Measurements from ENCODE around the gene FAM90A1.
"Not testable (repeated sequence)": the region's sequence is repeated elsewhere in the genome, so short reads cannot be mapped to it uniquely, and the experiment has no call there.

FAM90A1 gene, protein sequence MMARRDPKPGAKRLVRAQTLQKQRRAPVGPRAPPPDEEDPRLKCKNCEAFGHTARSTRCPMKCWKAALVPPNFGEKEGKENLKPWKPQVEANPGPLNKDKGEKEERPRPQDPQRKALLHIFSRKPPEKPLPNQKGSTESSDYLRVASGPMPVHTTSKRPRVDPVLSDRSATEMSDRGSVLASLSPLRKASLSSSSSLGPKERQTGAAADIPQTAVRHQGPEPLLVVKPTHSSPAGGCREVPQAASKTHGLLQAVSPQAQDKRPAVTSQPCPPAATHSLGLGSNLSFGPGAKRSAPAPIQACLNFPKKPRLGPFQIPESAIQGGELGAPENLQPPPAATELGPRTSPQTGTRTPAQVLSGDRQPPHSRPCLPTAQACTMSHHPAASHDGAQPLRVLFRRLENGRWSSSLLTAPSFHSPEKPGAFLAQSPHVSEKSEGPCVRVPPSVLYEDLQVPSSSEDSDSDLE

DNA sequence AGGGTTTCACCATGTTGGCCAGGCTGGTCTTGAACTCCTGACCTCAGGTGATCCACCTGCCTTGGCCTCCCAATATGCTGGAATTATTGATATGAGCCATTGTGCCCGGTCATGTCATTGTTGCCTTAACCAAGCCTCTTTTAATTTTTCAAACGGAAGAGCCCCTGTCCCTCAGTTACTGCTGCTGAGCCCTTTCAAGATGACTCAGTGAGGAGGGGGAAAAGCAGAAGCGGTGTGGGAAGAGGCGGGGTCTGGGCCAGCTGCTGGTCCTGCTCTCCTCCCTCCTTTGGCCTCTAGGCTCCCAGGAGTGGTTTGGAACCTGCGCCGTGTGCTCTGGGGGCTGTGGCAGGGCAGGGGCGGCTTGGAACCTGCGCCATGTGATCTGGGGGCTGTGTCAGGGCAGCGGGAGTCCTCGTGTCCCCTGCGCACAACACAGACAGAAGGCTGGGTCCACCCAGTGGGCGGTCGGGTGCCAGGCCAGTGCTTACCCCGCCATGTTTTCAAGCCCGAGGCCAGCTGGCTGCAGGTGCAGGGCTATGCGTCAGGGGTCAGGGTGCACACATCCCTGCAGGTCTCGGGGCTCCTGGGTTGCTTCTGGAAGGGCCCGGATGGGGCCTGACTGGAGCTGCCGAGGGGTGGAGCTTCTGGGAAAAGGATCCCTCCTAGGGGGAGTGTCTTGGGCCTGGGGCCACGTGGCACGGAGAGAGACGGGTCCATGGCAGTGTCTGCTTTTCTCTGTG is at the start of gene FAM90A1:
TSS of gene FAM90A1 (minus strand) at position 627 of the 740 bp plus-strand sequence. CDS start 2,786 bp downstream, outside the sequence.
- not testable (repeated sequence) for DNase-seq

DNA sequence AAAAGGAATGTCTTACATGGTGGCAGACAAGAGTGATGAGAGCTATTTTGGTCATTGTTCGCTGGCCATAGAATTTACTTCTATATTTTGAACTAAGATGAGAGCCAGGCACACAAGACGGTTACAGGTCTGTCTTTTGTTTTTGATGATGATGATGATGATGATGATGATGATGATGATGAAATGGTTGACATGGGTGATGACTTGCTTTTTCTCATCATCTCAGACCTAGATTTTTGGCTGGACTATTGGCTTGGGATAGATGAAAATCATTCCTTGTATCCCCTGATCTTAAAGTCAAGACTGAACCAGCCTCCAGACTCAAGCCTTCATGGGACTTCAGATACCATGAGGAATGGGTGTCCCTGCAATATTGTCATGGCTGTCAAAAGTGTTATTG is 49.0 kb upstream of the FAM90A1 start:
- not testable (repeated sequence) for DNase-seq

DNA sequence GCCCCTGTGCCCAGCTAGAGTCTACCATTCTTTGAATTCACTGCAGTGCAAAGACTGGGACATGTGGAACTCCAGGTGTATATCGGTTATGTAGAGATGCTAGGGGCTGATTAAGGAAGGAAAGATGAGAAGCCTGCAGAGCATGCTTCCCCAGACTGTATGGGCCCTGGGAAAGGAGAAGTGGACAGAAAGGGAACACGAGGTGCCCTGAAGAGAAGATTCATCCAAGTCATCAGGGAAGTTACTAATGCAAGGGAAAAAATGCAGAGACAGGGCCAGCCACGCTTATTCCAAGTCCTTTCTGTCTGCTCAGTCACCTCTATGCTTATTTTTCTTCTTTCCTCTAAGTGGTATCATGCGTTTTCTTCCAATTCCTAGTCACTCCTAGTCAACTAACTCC is 39.3 kb upstream of the FAM90A1 start:
- DNase-seq: not testable (repeated sequence)

DNA sequence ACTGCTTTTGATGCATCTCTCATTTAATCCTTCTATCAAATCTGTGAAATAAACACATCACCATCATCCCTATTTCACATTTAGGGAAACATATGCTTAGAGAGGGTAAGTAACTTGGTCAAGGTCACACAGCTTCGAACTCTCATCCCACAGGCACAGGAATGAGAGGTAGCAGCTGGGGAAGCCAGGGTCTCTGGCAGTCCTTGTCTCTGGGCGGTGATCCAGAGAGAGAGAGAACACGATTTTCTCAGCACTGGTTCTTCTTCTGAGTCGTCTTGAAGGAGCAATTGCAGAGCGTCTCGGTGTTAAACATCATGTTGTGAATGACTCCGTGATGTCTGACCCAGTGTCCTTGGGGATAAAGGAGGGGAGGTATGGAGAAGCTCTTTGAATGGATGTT is 36.8 kb upstream of the FAM90A1 start:
- not testable (repeated sequence) for DNase-seq

DNA sequence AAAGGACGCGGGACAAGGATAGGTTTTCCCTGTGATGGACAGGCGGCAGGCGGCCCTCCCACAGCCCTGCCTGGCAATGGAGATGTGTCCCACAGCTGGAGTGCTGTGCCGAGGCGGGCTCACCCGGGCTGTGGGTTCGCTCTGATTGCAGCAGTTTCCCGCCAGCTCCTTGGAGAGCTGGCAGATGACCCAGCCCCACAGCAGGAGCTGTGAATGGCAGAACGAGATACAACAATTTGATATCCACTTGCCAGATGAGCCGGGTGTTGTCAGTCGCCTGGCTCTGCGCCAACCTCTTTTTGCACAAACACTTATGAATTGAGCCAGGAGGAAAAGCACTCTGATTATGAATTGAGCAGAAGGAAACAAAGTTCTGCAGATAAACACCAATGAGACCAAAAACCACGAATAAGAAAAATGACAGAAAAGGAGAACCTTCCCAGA is 33.7 kb upstream of the FAM90A1 start:
- DNase-seq: not testable (repeated sequence)

DNA sequence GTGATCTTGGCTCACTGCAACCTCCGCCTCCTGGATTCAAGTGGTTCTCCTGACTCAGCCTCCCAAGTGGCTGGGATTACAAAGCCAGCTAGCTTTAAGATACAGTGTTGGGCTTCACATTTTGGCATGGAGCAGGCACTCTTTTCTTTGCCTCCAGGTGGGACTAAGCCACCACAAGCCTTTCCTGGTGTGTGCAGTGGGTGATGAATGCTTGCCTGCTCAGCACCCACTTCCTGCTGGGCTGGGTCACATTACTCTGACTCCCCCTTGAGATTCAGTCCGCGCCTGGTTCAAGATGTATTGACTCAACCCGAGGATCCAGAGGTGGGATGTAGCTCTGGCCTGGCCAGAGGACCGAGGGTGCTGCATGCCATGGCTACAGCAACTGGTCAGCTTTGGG is 28.9 kb upstream of the FAM90A1 start:
- not testable (repeated sequence) for DNase-seq

DNA sequence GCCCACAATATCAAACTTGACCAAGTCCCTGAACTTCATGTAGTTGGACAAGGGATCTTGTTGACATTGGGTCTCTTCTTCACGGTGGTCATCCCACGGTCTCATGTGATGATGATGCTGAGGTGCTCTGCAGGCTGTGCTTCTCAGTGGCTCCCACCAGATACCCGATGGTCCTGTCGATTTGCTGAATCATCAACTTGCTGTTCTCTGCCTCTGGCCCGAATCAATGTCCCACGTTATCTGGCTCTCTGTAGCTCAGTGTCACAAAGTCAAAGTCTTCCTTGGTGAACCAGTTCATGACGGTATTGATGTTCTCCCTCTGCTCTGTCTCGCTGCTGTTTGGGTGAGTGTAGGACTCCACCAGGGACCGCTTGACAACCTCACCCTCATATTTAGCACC is 27.3 kb upstream of the FAM90A1 start:
- DNase-seq: not testable (repeated sequence)

DNA sequence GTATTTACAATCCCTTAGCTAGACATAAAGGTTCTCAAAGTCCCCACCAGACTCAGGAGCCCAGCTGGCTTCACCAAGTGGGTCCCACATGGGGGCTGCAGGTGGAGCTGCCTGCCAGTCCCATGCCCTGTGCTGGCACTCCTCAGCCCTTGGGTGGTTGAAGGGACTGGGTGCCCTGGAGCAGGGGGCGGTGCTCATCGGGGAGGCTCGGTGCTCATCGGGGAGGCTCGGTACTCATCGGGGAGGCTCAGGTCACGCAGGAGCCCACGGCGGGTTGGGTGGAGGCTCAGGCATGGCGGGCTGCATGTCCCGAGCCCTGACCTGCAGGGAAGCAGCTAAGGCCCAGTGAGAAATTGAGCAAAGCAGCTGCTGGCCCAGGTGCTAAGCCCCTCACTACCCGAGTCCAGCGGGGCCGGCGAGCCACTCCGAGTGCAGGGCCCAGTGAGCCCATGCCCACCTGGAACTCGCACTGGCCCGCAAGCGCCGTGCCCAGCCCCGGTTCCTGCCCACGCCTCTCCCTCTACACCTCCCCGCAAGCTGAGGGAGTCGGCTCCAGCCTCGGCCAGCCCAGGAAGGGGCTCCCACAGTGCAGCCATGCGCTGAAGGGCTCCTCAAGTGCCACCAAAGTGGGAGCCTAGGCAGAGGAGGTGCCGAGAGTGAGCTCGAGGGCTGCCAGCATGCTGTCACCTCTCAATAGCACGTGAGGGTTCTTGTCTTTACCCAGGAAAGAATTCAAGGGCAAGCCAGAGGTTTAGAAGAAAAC is 24.8 kb upstream of the FAM90A1 start:
- not testable (repeated sequence) for DNase-seq

DNA sequence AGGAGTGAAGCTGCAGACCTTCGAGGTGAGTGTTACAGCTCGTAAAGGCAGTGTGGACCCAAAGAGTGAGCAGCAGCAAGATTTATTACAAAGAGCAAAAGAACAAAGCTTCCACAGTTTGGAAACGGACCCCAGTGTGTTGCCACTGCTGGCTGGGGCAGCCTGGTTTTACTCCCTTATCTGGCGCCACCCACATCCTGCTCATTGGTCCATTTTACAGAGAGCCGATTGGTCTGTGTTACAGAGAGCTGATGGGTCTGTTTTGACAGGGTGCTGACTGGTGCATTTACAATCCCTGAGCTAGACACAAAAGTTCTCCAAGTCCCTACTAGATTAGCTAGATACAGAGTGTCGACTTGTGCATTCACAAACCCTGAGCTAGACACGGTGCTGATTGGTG is 24.2 kb upstream of the FAM90A1 start:
- DNase-seq: not testable (repeated sequence)

DNA sequence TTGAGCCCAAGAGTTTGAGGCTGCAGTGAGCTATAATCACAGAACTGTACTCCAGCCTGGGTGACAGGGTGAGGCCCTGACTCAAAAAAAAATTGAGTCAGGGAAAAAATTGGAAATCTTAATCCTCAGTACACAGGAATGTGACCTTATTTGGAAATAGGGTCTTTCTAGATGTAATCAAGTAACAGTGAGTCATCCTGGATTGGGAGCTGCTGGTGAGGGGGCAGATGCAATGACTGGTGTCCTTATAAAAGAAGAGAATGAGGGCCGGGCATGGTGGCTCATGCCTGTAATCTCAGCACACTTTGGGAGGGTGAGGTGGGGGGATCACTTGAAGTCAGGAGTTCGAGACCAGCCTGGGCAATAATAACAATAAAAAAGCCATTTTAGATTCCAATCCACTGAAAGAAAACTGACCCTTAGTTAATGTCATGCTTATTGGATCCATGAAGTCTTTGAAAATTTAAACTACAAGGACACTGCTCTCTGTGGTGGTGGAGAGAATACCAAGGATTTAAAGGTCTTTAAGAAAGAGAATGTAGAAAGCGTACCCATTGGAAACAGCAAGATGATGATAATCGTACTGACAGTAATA is 19.6 kb upstream of the FAM90A1 start:
- DNase-seq: not testable (repeated sequence)

DNA sequence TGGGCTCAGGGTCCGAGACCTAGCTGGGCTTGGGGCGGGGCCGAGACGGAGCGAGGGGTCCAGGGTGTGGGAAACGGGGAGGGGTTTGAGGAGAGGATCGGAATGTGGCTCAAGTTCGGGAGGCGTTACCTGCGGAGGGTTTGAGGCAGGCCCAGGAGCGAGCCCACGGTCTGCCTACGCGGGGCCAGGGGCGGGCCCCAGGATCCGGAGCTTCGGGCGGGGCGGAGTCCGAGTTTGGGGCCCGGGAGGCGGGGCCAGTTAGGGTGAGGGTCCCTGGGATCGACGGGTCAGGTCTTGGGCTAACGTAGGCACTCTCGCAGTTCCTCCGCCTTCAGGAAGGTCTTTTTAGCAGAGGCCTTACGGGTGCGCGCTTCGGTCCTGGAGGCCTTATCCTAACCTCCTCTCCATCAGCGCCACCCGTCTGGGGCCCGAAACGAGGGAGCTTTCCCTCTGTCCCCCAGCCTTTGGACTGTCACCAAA is 16.3 kb upstream of the FAM90A1 start:
- DNase-seq: peak in 3 of 4 experiments; percentile 37 to 55 (median 51)

DNA sequence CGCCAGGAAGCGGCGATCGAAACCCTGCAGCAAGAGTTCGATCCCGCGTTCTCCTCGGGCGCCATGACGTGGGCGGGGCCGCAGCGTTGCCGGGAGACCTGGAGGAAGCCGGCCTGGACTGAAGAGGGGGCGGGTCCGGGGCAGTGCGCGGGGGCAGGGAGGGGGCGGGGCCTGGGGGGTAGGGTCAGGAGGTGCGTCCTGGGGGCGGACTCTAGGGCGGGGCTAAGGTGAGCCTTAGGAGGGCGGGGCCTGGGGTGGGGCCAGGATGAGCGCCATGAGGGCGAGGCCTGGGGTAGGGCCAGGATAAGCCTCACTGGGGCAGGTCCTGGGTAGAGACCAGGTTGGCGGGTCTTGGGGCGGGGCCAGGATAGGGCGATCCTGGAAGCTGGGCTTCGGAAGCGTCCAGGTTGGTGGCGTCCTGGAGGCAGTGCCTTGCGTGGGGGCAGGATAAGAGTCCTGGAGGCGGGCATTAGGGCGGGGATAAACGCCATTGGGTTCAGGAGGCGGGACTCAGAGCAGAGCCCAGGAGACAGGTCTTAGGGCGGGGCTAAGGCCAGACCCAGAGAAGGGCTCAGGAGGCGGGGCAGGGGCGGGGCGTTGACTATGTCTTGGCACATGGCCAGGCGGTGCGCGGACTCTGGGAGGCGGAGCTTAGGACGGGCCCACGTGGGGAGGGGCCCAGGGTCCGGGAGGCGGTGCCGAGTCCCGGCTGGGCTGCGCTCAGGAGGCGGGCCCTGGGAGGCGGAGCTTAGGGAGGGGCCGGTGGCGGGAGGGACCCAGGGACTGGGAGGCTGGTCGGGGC is 15.7 kb upstream of the FAM90A1 start:
- peak; percentile 93 to 99 (median 97) for DNase-seq

DNA sequence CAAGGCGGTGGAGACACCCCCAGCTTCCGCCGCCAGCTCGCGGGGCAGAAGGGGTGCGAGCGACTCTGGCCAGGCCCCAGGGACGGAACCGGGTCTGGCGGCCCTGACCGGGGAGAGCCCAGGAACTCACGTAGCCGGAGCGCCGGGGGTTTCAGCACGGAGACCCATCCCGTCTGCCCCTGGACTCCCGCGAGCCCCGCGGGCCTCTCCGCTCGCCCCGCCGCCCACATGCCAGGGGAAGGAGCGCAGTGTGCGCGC is 15.1 kb upstream of the FAM90A1 start:
- DNase-seq: not testable (repeated sequence)

DNA sequence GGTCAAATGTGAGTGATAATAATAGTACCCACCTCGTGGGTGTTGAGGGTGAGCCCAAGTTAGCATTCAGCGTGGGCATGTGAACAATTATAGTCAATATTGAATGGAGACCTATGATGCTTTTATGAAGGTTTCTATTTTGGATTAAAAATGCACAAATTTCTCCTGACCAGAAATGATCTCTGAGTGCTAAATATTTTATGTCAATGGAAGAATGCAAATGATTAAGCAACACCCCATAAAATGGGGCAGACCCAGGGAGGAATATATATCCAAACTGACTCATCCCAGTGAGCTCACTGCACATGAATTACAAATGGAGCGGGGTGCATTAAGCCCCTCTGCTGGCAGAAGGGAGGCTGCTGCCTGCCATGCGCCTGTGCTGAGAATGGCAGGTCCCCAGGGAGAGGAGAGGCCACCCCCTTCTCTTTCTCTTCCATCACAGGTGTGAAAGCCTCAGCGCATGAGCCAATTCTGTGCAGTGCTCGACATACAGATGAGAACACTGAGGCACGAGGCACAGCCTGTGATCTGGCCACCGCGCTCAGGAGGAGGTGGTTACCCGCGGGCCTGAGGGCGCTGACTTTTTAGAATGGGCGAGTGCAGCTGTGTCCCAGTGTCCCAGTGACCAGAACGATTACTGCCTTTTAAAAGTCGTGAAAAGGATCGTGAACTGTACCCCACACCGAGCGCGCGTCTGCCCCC is 14.7 kb upstream of the FAM90A1 start:
- not testable (repeated sequence) for DNase-seq

DNA sequence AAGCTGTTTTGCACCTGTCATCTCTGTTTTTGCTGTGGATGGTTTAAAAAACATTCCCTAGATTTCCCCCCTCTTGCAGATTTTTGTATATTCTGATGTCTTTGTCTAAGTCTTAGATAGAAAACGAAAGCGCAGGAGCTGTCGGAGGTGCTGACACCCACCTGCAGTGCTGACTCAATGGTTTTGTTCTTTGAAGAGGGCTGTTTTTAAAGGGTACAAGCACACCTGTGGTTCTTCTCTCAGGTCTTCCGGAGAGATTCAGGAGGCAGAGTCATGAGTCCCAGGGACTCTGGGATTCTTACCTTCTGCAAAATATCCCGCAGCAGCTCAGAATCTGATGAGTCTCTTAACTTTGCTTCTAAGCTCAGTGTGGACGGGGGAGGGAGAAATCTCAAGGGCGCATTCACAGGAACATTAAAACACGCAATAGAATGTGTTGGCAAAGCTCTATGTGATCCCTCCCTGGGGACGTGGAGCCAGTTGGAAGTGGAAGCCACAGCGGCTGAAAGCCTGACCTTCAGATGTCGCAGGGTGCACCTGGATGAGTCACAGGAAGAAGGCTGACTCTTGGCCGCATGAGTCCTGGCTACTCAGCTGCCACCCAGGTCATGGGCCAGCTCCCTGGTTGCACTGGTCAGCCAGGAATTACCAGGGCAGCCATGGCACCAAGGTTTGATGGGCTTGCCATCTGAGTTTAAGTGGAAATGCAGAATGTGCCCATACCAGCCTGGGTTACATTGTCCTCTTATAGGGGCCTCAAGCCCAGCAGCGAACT is 13.1 kb upstream of the FAM90A1 start:
- not testable (repeated sequence) for DNase-seq

DNA sequence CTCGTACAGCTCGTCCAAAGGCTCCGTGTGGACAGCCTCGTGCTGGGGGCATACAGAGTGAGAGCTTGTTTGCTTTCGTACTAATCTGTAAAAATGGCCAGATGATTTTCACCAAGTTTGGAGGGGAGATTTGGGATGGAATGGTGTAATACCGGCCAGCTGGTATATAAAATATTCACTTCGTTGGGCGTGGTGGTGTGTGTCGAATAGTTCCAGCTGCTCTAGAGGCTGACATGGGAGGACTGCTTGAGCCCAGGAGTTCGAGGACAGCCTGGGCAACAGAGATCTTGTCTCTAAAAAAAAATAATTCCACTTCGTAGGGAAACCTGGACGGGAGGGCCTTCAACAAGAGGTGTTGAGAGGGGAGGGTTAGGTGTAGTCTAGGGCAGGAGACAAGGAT is 9.6 kb upstream of the FAM90A1 start:
- not testable (repeated sequence) for DNase-seq

DNA sequence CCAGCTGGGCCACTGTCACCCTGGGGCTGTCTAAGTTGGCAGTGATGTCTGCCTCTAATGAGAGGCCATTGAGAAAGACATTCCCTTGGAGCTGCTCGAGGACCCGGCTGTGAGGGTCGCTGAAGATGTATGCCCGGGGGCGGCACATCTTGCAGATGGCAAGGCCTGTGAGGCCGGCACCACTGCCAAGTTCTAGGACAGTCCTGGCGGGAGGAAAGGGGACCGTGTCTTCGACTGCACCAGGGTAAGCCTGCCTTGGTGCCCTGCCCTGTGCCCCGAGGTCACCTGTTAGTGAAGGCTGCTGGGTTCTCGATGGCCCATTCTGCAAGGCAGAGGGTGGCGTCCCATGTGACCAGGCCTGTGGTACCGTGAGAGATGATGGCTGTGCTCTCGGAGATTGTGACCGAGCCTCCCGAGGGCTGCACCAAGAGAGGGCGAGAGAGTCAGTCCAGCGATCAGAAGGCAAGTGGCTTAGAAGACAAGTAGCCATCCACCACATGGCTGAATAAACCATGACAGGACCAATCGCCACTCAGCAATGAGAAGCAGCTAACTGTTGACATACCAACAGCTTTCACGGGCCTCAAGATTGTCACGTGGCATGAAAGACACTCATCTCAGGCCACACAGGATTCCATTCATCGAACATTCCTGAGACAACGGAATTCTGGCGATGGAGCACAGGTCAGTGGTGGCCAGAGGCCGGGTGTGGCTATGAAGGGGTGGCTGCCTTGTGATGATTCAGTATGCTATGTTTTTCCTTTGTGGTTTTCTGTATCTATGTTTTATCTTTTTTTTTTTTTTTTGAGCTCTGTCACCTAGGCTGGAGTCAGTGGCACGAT is 8.1 kb upstream of the FAM90A1 start:
- DNase-seq: not testable (repeated sequence)

DNA sequence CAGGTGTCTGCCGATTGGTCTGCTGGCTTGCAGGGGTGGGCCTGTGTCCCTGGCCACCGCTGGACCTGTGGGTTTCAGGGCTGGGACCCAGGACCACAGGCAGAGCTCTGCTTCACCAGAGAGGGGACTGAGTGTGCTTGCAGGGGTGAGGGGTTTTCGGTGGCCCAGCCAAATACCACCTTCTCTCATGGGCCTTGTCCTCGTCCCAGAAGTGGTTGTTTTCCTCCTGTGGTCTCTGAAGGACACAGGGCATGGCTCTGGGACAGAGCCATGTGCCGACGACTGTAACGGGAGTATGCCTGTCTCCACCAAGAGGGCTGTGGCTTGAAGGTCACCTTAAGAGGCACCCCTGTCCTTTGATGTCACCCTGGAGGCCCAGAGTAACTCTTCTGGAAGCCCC is 7.3 kb upstream of the FAM90A1 start:
- DNase-seq: not testable (repeated sequence)

DNA sequence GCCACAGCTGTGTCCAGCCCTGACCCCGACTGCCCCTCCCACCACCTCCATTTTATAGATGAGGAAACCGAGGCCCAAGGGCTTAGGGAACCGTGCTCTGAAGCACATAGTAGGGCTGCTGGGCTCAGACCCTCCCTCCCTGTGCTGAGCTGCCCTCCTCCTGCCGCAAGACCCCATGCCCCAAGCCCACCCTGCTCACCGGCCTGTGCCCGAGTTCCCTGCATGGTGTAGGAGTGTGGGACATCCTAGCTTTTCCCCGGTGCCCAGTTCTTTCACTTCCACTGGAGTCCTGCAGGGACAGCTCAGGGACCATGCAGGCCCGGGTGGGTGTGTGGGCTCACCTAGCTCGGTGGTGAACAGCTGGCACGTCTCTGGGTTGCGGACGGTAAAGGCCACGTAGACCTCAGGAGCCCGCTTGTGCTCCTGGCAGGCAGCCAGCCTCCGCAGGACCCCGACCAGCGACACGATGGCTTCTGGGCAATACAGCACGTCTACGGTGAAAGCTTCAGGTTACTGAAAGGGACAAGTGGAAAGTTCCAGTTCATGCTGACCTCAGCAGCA is 6.6 kb upstream of the FAM90A1 start:
- DNase-seq: not testable (repeated sequence)
